GM12865 (cell line): ENCODE data around the gene HLA-DRB5.
A peak's percentile ranks its signal among the peaks of the same experiment; 100 is the strongest.
"Not testable (repeated sequence)": the region's sequence is repeated elsewhere in the genome, so short reads cannot be mapped to it uniquely, and the experiment has no call there.

Experiments
- DNase-seq: peaks from one replicate; pipeline ENCODE4 v3.0.0; 2010; ENCODE audit warnings: low read depth
- H3K4me3 ChIP-seq: 2 replicates; pipeline ENCODE4 v1.5.1; 2011; ENCODE audit warnings: mild to moderate bottlenecking, low read depth, low read length, control low read depth
- CTCF ChIP-seq: IDR thresholded peaks from 2 replicates; pipeline ENCODE4 v1.5.1; 2011; ENCODE audit warnings: low read length, control low read depth, low read depth, inconsistent platforms; ENCODE audit not compliant: insufficient read depth; ENCODE audit errors: missing control alignments

The HLA-DRB5 gene

GRCh38 chr6:32551410-32551809 is 21.3 kb upstream of the HLA-DRB5 start:
- DNase-seq = no peak
- no peak for TF ChIP-seq CTCF
- H3K4me3 ChIP-seq = no peak overlapping the region

DNA sequence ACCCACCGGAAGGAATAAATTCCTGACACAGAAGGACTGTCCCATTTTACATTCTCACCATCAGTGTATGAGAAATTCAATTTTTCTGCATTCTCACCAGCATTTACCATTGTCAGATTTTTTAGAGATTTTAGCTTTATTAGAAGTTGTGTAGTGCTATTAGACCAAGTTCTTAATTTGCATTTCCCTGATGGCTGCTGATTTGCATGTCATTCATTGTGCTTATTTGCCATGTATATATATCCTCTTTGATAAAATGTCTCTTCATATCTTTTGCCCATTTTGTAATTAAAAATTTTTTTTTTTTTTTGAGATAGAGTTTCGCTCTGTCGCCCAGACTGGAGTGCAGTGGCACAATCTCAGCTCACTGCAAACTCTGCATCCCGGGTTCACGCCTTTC is 9.8 kb upstream of the HLA-DRB5 start:
- no peak overlapping the region for H3K4me3 ChIP-seq
- no peak for DNase-seq
- TF ChIP-seq CTCF = no peak

DNA sequence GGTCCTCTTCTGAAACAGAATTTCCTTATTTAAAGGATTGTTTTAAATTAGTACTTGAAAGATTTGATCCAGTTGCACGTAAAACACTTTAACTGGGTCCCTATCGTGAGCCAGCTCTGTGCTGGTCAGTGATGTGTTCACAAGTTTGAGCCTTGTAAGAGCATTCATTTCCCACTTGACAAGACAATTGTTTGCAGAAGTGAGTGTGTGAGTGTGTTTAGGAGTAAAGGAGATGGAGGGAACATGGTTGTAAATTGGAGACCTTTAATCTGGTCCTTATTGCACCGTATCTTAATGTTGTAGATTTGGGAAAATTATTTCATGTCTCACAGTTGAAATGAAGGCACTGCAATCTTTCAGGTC is 325 bp upstream of the HLA-DRB5 start:
- peak overlapping the region; percentile 96 for H3K4me3 ChIP-seq

DNA sequence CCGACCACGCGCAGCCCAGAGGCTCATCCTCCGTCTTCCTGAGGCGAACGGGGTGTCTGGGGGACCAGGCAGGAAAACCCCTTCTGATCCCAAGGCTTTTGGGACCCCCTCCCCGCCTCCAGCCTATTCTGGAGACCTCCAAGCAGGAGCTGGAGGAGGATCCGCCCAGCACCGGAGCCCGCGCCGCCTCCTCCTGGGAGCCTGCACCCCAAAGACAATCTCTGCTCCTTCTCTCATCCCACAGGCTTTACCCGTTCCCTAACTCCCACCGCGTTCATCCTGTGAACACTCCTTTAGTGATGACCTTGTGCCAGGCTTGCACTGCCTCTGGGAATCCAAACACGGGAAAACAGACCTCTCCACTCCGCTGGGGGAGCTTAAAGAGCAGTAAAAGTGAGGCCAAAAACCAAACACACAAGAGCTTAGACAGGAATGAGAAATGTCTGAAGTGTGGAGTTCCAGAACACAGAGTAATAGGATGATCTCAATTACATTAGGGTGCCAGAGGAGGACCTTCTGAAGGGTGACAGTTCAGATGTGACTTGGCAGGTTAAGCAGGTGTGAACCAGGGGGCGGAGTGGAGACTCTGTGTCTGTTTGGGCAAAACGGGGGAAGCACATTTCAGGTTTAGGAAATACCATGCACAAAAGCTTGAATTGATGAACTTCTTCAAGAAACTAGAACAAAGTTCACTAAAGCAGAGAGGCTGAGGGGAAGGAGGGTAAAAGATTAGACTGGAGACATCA is 7.6 kb downstream of the HLA-DRB5 start:
- H3K4me3 ChIP-seq = no peak overlapping the region; the same call in 1 of the 2 replicates
- no peak for TF ChIP-seq CTCF

More for the DNA sequence above, 325 bp upstream of the HLA-DRB5 start:
- not testable (repeated sequence) for DNase-seq

GRCh38 chr6:32519910-32520258 is 10.2 kb downstream of the HLA-DRB5 start:
- no peak for TF ChIP-seq CTCF
- H3K4me3 ChIP-seq = no peak overlapping the region
- no peak for DNase-seq

More for the DNA sequence above, 7.6 kb downstream of the HLA-DRB5 start:
- DNase-seq = peak; percentile 26

DNA sequence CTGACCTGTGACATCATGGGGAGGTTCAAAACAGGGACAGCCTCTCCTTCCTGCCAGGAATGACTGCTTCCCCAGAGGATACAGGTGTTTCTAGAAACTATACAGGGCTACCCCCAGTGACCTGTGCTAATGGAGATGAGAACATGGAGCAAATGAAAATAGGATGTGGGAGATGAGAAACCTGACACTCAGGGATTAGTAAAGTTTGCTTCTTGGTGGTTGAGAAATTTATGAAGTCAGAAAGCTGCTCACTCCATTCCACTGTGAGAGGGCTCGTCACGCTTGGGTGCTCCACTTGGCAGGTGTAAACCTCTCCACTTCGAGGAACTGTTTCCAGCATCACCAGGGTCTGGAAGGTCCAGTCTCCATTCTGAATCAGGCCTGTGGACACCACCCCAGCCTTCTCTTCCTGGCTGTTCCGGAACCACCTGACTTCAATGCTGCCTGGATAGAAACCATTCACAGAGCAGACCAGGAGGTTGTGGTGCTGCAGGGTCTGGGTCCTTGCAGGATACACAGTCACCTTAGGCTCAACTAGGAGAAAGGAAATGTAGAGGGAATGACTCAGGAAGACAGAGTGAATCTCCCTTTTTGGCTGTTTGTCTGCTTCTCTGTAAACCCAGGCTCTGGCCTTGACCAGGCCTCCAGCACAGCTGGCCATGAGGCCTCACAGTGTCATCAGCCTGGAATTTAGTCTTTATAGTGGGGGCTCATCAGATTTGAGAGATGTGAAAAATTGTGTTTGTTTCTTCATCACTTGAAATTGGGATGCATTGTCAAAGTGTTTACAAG is 10.8 kb downstream of the HLA-DRB5 start:
- no peak overlapping the region for H3K4me3 ChIP-seq
- DNase-seq = no peak
- TF ChIP-seq CTCF = no peak

DNA sequence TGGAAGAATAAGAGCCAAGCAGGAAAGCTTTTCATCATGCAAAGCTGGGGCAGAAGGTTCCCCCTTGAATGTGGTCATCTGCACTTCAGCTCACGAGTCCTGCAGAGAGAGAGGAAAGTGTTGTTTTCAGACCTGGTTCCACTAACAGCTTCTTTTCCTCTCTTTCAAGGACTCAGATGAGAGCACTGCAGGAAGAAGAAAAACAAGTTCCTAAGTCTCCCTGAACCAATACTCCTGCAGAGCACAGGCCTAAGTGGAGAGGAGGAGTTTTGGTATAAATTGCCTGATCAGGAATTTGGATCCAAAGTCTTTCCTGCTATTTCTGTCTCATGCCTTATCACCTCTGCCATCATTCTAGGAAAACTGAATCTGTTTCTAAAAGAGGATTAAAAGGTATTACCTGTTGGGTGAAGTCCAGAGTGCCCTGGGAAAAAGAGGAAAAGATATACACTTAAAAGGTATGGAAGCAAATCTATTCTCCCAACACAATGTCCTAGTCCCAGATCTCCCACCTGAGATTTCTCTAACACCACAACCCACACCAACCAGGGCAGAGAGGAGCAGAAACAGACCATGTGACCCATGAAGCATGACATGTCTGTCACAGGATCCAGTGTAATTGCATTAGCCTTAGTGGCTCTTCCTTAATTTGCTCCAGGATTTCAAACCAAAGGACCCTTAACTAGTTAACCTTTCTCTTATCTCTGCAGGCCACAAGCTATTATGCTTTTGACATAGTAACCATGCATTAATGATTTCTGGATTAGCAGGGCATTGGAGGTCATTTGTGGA is 12.2 kb downstream of the HLA-DRB5 start:
- no peak for TF ChIP-seq CTCF
- H3K4me3 ChIP-seq = no peak overlapping the region
- DNase-seq = no peak
